Measurements from ENCODE around the gene GASK1A.
A peak's percentile ranks its signal among the peaks of the same experiment; 100 is the strongest.

GASK1A gene

GRCh38 chr3:43091481-43091880, 112.4 kb downstream of the GASK1A start:
- DNase-seq: no peak

- no peak for DNase-seq
These were observed 113.9 kb downstream of the GASK1A start for GRCh38 chr3:43093006-43093405.

- no peak for DNase-seq
These were observed 114.9 kb downstream of the GASK1A start for GRCh38 chr3:43093974-43094373.

- DNase-seq: no peak
These were observed 115.3 kb downstream of the GASK1A start for GRCh38 chr3:43094381-43094780.

- DNase-seq: no peak
These were observed 115.7 kb downstream of the GASK1A start for GRCh38 chr3:43094851-43095250.

GRCh38 chr3:43095370-43095769, 116.3 kb downstream of the GASK1A start:
- DNase-seq: no peak

- no peak for DNase-seq
These were observed 117.7 kb downstream of the GASK1A start for GRCh38 chr3:43096761-43097160.

GRCh38 chr3:43097400-43098080, 118.4 kb downstream of the GASK1A start:
- DNase-seq: no peak

GRCh38 chr3:43098761-43099160, 119.7 kb downstream of the GASK1A start:
- DNase-seq: no peak

GRCh38 chr3:43102773-43103480, 123.8 kb downstream of the GASK1A start:
- no peak for DNase-seq

- DNase-seq: no peak
These were observed 124.9 kb downstream of the GASK1A start for GRCh38 chr3:43104039-43104438.

GRCh38 chr3:43104660-43105595, 125.8 kb downstream of the GASK1A start:
- no peak for DNase-seq

GRCh38 chr3:43105596-43106292, 126.6 kb downstream of the GASK1A start, which contains the start of gene POMGNT2:
Gene POMGNT2, minus strand, starts transcription at chr3:43106079. Its CDS starts 24,648 bp downstream, at chr3:43081431.
- peak; percentile 89 for DNase-seq

- no peak for DNase-seq
These were observed 127.2 kb downstream of the GASK1A start for GRCh38 chr3:43106293-43106628.

Measured in right forelimb (tissue), 1 donor.